Measurements from ENCODE around the gene VSTM2L.

Gene VSTM2L

DNA sequence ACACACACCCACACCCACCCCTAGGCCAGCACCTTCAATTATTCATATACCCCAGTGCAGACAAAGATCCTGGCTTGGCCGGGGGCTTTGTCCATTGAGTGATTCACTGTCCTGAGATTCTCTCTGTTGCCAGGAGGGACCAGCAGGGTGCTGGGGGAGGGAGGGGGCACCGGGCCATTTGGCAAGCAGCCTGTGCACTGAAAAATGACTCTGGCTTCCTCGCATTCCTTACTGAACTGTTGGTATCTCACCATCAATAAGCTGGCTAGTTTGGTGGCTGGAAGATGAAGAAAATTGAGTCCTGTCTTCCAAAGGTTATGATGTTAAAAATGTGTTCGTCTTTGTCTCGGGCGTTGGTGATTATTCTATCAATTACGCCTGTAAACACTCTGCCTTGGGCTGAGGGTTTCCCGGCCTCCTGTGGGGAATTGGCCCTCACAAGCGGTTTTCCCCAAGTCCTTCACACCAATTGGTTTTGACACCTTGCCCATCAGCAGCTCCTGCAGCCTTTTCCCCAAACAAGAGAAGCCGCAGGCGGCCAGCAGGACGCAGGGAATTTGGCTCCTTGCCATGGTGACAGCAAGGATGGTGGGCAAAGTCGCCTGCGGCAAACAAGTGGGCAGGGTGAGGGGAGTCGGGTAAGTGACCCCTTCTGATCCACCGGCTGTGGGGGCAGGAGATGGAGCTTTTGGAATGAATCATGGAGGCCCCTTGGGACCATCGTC is 4.9 kb downstream of the VSTM2L start:
- TF ChIP-seq POLR2A (IDR thresholded peaks at IDR 0.05; ENCODE audit: extremely low read depth, insufficient read length) = no peak
- TF ChIP-seq, protein P1, sequence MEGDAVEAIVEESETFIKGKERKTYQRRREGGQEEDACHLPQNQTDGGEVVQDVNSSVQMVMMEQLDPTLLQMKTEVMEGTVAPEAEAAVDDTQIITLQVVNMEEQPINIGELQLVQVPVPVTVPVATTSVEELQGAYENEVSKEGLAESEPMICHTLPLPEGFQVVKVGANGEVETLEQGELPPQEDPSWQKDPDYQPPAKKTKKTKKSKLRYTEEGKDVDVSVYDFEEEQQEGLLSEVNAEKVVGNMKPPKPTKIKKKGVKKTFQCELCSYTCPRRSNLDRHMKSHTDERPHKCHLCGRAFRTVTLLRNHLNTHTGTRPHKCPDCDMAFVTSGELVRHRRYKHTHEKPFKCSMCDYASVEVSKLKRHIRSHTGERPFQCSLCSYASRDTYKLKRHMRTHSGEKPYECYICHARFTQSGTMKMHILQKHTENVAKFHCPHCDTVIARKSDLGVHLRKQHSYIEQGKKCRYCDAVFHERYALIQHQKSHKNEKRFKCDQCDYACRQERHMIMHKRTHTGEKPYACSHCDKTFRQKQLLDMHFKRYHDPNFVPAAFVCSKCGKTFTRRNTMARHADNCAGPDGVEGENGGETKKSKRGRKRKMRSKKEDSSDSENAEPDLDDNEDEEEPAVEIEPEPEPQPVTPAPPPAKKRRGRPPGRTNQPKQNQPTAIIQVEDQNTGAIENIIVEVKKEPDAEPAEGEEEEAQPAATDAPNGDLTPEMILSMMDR (IDR thresholded peaks at IDR 0.05; ENCODE audit: low read depth, low read length) = no peak
- TF ChIP-seq, protein P2, sequence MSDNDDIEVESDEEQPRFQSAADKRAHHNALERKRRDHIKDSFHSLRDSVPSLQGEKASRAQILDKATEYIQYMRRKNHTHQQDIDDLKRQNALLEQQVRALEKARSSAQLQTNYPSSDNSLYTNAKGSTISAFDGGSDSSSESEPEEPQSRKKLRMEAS (IDR thresholded peaks at IDR 0.05; ENCODE audit: low read depth, low read length) = no peak
- TF ChIP-seq MYC (IDR thresholded peaks at IDR 0.05; ENCODE audit: low read depth, low read length) = no peak
- no peak overlapping the region for H3K4me3 ChIP-seq (ENCODE audit: low read depth, low read length)
- no peak for DNase-seq (ENCODE audit: low read depth)

DNA sequence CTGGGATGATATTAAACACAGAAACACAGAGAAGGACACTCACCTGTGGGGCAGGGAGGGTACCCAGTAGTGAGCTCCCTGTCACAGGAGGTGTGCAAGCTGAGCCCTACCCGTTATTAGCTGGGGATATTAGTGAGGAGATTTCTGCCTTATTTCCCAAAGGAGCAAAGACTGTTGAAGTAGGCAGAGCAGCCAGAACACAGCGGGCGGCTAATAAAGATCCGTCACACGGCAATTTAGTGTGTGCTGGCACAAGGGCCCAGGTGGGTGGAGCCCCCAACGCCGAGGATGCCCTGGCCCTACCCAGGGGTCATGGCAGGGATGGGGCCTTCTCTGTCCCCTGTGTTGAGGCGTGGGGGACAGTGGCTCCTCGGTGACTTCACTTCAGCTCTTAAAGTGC is 8.3 kb downstream of the VSTM2L start:
- no peak overlapping the region for H3K4me3 ChIP-seq (ENCODE audit: low read depth, low read length)
- no peak for DNase-seq (ENCODE audit: low read depth)
- TF ChIP-seq MYC (IDR thresholded peaks at IDR 0.05; ENCODE audit: low read depth, low read length) (no peak), POLR2A (IDR thresholded peaks at IDR 0.05; ENCODE audit: extremely low read depth, insufficient read length) (no peak)
- TF ChIP-seq, protein P2 (IDR thresholded peaks at IDR 0.05; ENCODE audit: low read depth, low read length) = no peak
- TF ChIP-seq, protein P1 (IDR thresholded peaks at IDR 0.05; ENCODE audit: low read depth, low read length) = no peak

DNA sequence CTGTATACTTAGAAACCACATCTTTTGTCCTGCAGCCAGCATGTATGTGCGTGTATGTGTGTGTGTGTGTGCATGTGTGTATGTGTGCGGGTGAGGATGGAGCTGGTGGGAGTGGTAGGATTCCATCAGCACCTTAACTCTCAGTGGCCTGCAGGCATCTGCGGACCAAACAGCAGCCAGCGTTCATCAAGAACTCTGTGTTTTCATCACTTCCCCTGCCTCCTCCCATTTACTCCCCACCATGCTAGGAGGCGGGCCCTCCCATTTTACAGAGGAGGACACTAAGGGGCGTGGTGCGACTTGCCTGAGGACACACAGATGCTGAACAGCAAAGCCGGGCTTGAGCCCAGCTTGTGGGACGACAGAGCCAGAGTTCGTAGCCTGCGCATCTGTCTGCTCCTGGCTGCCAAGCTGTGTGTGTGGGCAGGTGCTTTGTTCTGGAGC is 8.9 kb downstream of the VSTM2L start:
- peak; percentile 67 for DNase-seq (ENCODE audit: low read depth)
- no peak for TF ChIP-seq MYC (IDR thresholded peaks at IDR 0.05; ENCODE audit: low read depth, low read length)
- TF ChIP-seq, protein P2 (IDR thresholded peaks at IDR 0.05; ENCODE audit: low read depth, low read length) = no peak
- TF ChIP-seq POLR2A (IDR thresholded peaks at IDR 0.05; ENCODE audit: extremely low read depth, insufficient read length) = no peak
- TF ChIP-seq, protein P1 (IDR thresholded peaks at IDR 0.05; ENCODE audit: low read depth, low read length) = no peak
- H3K4me3 ChIP-seq (ENCODE audit: low read depth, low read length) = no peak overlapping the region

DNA sequence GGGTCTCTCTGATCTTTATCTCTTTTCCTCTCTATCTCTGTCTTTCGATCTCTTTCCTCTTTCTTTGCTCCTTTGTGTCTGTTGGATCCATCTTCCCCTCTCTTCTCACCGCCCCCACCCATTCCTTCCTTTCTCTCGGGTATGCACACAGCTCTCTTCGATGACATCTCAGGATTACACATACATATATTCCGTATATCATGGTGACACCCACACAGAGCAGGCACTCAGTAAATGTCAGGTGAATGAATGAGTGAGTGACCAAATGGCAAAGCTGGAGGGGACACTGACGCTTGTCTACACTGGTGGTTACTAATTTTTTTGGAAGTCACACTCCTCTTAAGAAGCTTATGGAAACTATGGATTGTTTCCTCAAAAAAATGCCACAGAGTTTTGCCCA is 9.9 kb downstream of the VSTM2L start:
- TF ChIP-seq, protein P2 (IDR thresholded peaks at IDR 0.05; ENCODE audit: low read depth, low read length) = no peak
- TF ChIP-seq, protein P1 (IDR thresholded peaks at IDR 0.05; ENCODE audit: low read depth, low read length) = no peak
- no peak for TF ChIP-seq MYC (IDR thresholded peaks at IDR 0.05; ENCODE audit: low read depth, low read length)
- no peak for TF ChIP-seq POLR2A (IDR thresholded peaks at IDR 0.05; ENCODE audit: extremely low read depth, insufficient read length)
- DNase-seq (ENCODE audit: low read depth) = no peak
- H3K4me3 ChIP-seq (ENCODE audit: low read depth, low read length) = no peak overlapping the region

DNA sequence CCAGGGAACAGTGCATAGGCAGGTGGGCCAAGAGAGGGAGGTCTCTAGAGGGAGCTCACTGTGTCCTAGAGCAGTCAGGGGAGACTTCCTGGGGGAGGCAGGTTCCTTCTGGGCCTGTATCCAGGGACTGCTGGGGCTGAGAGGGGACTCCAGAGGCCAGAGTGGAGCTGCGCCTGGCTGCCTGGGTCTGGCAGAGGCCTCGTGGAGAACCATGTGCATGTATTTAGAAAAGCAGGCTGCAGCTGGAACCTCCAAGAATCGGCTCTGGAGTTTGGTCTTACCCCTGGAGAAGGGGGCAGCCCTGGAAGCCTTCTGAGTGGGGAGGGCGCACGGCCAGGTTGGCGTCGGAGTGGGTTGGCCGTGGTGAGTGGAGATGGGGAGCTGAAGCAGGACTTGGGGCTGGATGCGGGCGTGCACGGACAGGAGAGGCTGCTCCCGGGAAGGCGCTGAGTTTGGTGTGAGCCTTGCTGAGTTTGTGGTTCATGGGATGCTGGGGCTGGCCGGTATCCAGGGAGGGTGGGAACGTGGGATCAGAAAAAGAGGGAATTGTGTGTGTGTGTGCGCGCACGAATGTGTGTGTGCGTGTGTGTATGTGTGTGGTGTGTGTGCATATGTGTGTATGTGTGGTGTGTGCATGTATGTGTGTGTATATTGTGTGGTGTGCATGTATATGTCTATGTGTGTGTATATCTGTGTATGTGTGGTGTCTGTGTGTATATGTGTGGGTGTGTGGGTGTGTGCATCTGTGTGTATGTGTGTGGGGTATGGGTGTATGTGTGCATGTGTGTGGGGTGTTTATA is 10.8 kb downstream of the VSTM2L start:
- H3K4me3 ChIP-seq (ENCODE audit: low read depth, low read length) = no peak overlapping the region
- DNase-seq (ENCODE audit: low read depth) = no peak
- TF ChIP-seq MYC (IDR thresholded peaks at IDR 0.05; ENCODE audit: low read depth, low read length) (no peak), POLR2A (IDR thresholded peaks at IDR 0.05; ENCODE audit: extremely low read depth, insufficient read length) (no peak)
- TF ChIP-seq, protein P1 (IDR thresholded peaks at IDR 0.05; ENCODE audit: low read depth, low read length) = no peak
- TF ChIP-seq, protein P2 (IDR thresholded peaks at IDR 0.05; ENCODE audit: low read depth, low read length) = no peak
